Measurements from ENCODE around the gene MAN1C1.
A peak's percentile ranks its signal among the peaks of the same experiment; 100 is the strongest.

Gene MAN1C1

GRCh38 chr1:25799935-25800702 is 183.5 kb downstream of the MAN1C1 start, which contains the start of gene SELENON:
Gene SELENON (plus strand): TSS chr1:25800193. CDS start chr1:25800231, 38 bp downstream.
- Histone ChIP-seq H3K79me1 (ENCODE audit: low read depth, low read length) (peaks cover 1% of the 10 kb centered on the region), H3K18ac (ENCODE audit: low read length) (peak within 1 kb of the TSS; percentile 96), H3K4me3 (ENCODE audit: low read length in 2 of 2) (peak within 1 kb of the TSS; percentile 70 to 87), H3K14ac (ENCODE audit: low read length) (peak within 1 kb of the TSS; percentile 64), H3K4me2 (ENCODE audit: insufficient read depth, low read length, poor library complexity, severe bottlenecking) (peak within 1 kb of the TSS; percentile 82), H3K9ac (ENCODE audit: low read depth, low read length, poor library complexity) (peak within 1 kb of the TSS; percentile 90), H2BK120ac (ENCODE audit: low read depth, low read length) (peak within 1 kb of the TSS; percentile 75), H3K36me3 (replicated peaks in 1 of 2; ENCODE audit: control insufficient read depth in 2 of 2, insufficient read depth in 2 of 2, low read length in 2 of 2) (peaks cover under 1 to 10% of the 10 kb centered on the region in 2 donors), H2AFZ (ENCODE audit: low read length) (peak within 1 kb of the TSS; percentile 94), H2BK12ac (ENCODE audit: low read length) (no peak within 1 kb of the TSS), H3K4me1 (ENCODE audit: control insufficient read depth in 2 of 2, insufficient read depth in 1 of 2, low read depth in 1 of 2, low read length in 2 of 2) (peaks cover 19 to 28% of the 10 kb centered on the region in 2 donors), H3K27ac (replicated peaks; ENCODE audit: low read length) (no peak within 1 kb of the TSS), H4K91ac (ENCODE audit: low read depth, low read length, poor library complexity) (no peak within 1 kb of the TSS), H3K23ac (ENCODE audit: low read depth, low read length, poor library complexity) (peak within 1 kb of the TSS; percentile 63), H2AK5ac (ENCODE audit: low read depth, low read length) (peak within 1 kb of the TSS; percentile 76), H3K4ac (ENCODE audit: low read length) (no peak within 1 kb of the TSS), H2BK5ac (ENCODE audit: low read length) (peak within 1 kb of the TSS; percentile 28), H3K27me3 (ENCODE audit: control insufficient read depth in 3 of 3, insufficient read depth in 3 of 3, low read depth in 1 of 3, low read length in 3 of 3) (no peaks in the 10 kb centered on the region), H2BK15ac (ENCODE audit: low read length) (peak within 1 kb of the TSS; percentile 95), H3K9me3 (replicated peaks in 1 of 2; ENCODE audit: control insufficient read depth in 2 of 2, insufficient read depth in 1 of 2, low read depth in 1 of 2, low read length in 2 of 2) (no peaks in the 10 kb centered on the region), H4K8ac (ENCODE audit: low read depth, low read length) (peak within 1 kb of the TSS; percentile 77)
- DNase-seq (ENCODE audit: low spot score): peak; percentile 62
- no CpG with 5 or more reads among the region's 91 CpGs for WGBS, 2 donors (ENCODE audit: extremely low coverage in 2 of 2, insufficient read length in 2 of 2, insufficient replicate concordance in 1 of 2)

GRCh38 chr1:25800703-25801377 is 184.2 kb downstream of the MAN1C1 start:
- Histone ChIP-seq H4K91ac (ENCODE audit: low read depth, low read length, poor library complexity) (no peak overlapping the region), H3K9me3 (replicated peaks in 1 of 2; ENCODE audit: control insufficient read depth in 2 of 2, insufficient read depth in 1 of 2, low read depth in 1 of 2, low read length in 2 of 2) (no peaks in the 10 kb centered on the region), H3K4me2 (ENCODE audit: insufficient read depth, low read length, poor library complexity, severe bottlenecking) (peak overlapping the region; percentile 82), H2BK15ac (ENCODE audit: low read length) (peak overlapping the region; percentile 56), H3K9ac (ENCODE audit: low read depth, low read length, poor library complexity) (peak overlapping the region; percentile 88), H3K23ac (ENCODE audit: low read depth, low read length, poor library complexity) (peak overlapping the region; percentile 63), H2BK12ac (ENCODE audit: low read length) (no peak overlapping the region), H3K14ac (ENCODE audit: low read length) (peak overlapping the region; percentile 64), H2AK5ac (ENCODE audit: low read depth, low read length) (peak overlapping the region; percentile 76), H4K8ac (ENCODE audit: low read depth, low read length) (no peak overlapping the region), H2BK5ac (ENCODE audit: low read length) (no peak overlapping the region), H3K27me3 (ENCODE audit: control insufficient read depth in 3 of 3, insufficient read depth in 3 of 3, low read depth in 1 of 3, low read length in 3 of 3) (no peaks in the 10 kb centered on the region), H2BK120ac (ENCODE audit: low read depth, low read length) (no peak overlapping the region), H3K4me3 (ENCODE audit: low read length in 2 of 2) (peak overlapping the region; percentile 70 to 87), H2AFZ (ENCODE audit: low read length) (peak overlapping the region; percentile 67), H3K79me1 (ENCODE audit: low read depth, low read length) (peaks cover 2% of the 10 kb centered on the region), H3K4ac (ENCODE audit: low read length) (no peak overlapping the region), H3K4me1 (ENCODE audit: control insufficient read depth in 2 of 2, insufficient read depth in 1 of 2, low read depth in 1 of 2, low read length in 2 of 2) (peaks cover 19 to 28% of the 10 kb centered on the region in 2 donors), H3K27ac (replicated peaks; ENCODE audit: low read length) (no peak overlapping the region), H3K18ac (ENCODE audit: low read length) (peak overlapping the region; percentile 92), H3K36me3 (replicated peaks in 1 of 2; ENCODE audit: control insufficient read depth in 2 of 2, insufficient read depth in 2 of 2, low read length in 2 of 2) (peaks cover 7 to 18% of the 10 kb centered on the region in 2 donors)
- no peak for DNase-seq (ENCODE audit: low spot score)
- no CpG with 5 or more reads among the region's 15 CpGs for WGBS, 2 donors (ENCODE audit: extremely low coverage in 2 of 2, insufficient read length in 2 of 2, insufficient replicate concordance in 1 of 2)

GRCh38 chr1:25802915-25803314 is 186.3 kb downstream of the MAN1C1 start:
- no peak overlapping the region for H2BK120ac ChIP-seq (ENCODE audit: low read depth, low read length)
- H2BK12ac ChIP-seq (ENCODE audit: low read length): no peak overlapping the region
- no peak overlapping the region for H3K23ac ChIP-seq (ENCODE audit: low read depth, low read length, poor library complexity)
- H3K18ac ChIP-seq (ENCODE audit: low read length): no peak overlapping the region
- H3K9me3 ChIP-seq (replicated peaks in 1 of 2; ENCODE audit: control insufficient read depth in 2 of 2, insufficient read depth in 1 of 2, low read depth in 1 of 2, low read length in 2 of 2): no peaks in the 10 kb centered on the region
- H3K27ac ChIP-seq (replicated peaks; ENCODE audit: low read length): no peak overlapping the region
- H2AFZ ChIP-seq (ENCODE audit: low read length): no peak overlapping the region
- peaks cover 16 to 25% of the 10 kb centered on the region in 2 donors for H3K4me1 ChIP-seq (ENCODE audit: control insufficient read depth in 2 of 2, insufficient read depth in 1 of 2, low read depth in 1 of 2, low read length in 2 of 2)
- no peak overlapping the region for H3K9ac ChIP-seq (ENCODE audit: low read depth, low read length, poor library complexity)
- DNase-seq (ENCODE audit: low spot score): no peak
- no peaks in the 10 kb centered on the region for H3K27me3 ChIP-seq (ENCODE audit: control insufficient read depth in 3 of 3, insufficient read depth in 3 of 3, low read depth in 1 of 3, low read length in 3 of 3)
- H2BK5ac ChIP-seq (ENCODE audit: low read length): no peak overlapping the region
- no peak overlapping the region for H3K4me2 ChIP-seq (ENCODE audit: insufficient read depth, low read length, poor library complexity, severe bottlenecking)
- no CpG with 5 or more reads among the region's 6 CpGs for whole genome bisulfite sequencing, 2 donors (ENCODE audit: extremely low coverage in 2 of 2, insufficient read length in 2 of 2, insufficient replicate concordance in 1 of 2)
- H3K4ac ChIP-seq (ENCODE audit: low read length): no peak overlapping the region
- no peak overlapping the region for H2BK15ac ChIP-seq (ENCODE audit: low read length)
- no peak overlapping the region for H3K4me3 ChIP-seq (ENCODE audit: low read length in 2 of 2)
- H4K91ac ChIP-seq (ENCODE audit: low read depth, low read length, poor library complexity): no peak overlapping the region
- no peak overlapping the region for H3K14ac ChIP-seq (ENCODE audit: low read length)
- H3K79me1 ChIP-seq (ENCODE audit: low read depth, low read length): peaks cover 3% of the 10 kb centered on the region
- no peak overlapping the region for H4K8ac ChIP-seq (ENCODE audit: low read depth, low read length)
- peaks cover 13 to 35% of the 10 kb centered on the region in 2 donors for H3K36me3 ChIP-seq (replicated peaks in 1 of 2; ENCODE audit: control insufficient read depth in 2 of 2, insufficient read depth in 2 of 2, low read length in 2 of 2)
- no peak overlapping the region for H2AK5ac ChIP-seq (ENCODE audit: low read depth, low read length)

GRCh38 chr1:25803368-25803767 is 186.8 kb downstream of the MAN1C1 start:
- Histone ChIP-seq H3K4ac (ENCODE audit: low read length) (no peak overlapping the region), H2BK15ac (ENCODE audit: low read length) (no peak overlapping the region), H4K8ac (ENCODE audit: low read depth, low read length) (no peak overlapping the region), H2BK120ac (ENCODE audit: low read depth, low read length) (no peak overlapping the region), H3K27ac (replicated peaks; ENCODE audit: low read length) (no peak overlapping the region), H3K36me3 (replicated peaks in 1 of 2; ENCODE audit: control insufficient read depth in 2 of 2, insufficient read depth in 2 of 2, low read length in 2 of 2) (peaks cover 13 to 39% of the 10 kb centered on the region in 2 donors), H2BK5ac (ENCODE audit: low read length) (no peak overlapping the region), H4K91ac (ENCODE audit: low read depth, low read length, poor library complexity) (no peak overlapping the region), H3K9ac (ENCODE audit: low read depth, low read length, poor library complexity) (no peak overlapping the region), H3K27me3 (ENCODE audit: control insufficient read depth in 3 of 3, insufficient read depth in 3 of 3, low read depth in 1 of 3, low read length in 3 of 3) (no peaks in the 10 kb centered on the region), H3K79me1 (ENCODE audit: low read depth, low read length) (peaks cover 3% of the 10 kb centered on the region), H3K18ac (ENCODE audit: low read length) (no peak overlapping the region), H3K4me1 (ENCODE audit: control insufficient read depth in 2 of 2, insufficient read depth in 1 of 2, low read depth in 1 of 2, low read length in 2 of 2) (peaks cover 16 to 25% of the 10 kb centered on the region in 2 donors), H3K4me3 (ENCODE audit: low read length in 2 of 2) (no peak overlapping the region), H2AK5ac (ENCODE audit: low read depth, low read length) (no peak overlapping the region), H3K4me2 (ENCODE audit: insufficient read depth, low read length, poor library complexity, severe bottlenecking) (no peak overlapping the region), H3K23ac (ENCODE audit: low read depth, low read length, poor library complexity) (no peak overlapping the region), H2AFZ (ENCODE audit: low read length) (no peak overlapping the region), H2BK12ac (ENCODE audit: low read length) (no peak overlapping the region), H3K14ac (ENCODE audit: low read length) (no peak overlapping the region), H3K9me3 (replicated peaks in 1 of 2; ENCODE audit: control insufficient read depth in 2 of 2, insufficient read depth in 1 of 2, low read depth in 1 of 2, low read length in 2 of 2) (no peaks in the 10 kb centered on the region)
- WGBS, 2 donors (ENCODE audit: extremely low coverage in 2 of 2, insufficient read length in 2 of 2, insufficient replicate concordance in 1 of 2): no CpG with 5 or more reads among the region's 1 CpG
- no peak for DNase-seq (ENCODE audit: low spot score)
